SJCRH30 (cell line): Measurements from ENCODE around the gene SNAPC5. TPM values are rescaled to one million over a fixed set of nuclear protein-coding genes. Genes with fewer than 3 reads are reported as not detected.

ENCODE experiments used
- DNase-seq, 2 experiments: peaks; one replicate each; pipeline ENCODE4 v3.0.0-alpha.2; 2015 to 2020
- H3K27ac ChIP-seq: fragments of 250-450 bp; sonication (Bioruptor Pico); 2 replicates; pipeline ENCODE4 v1.5.1; 2020; ENCODE audit warnings: mild to moderate bottlenecking, moderate library complexity
- H3K27me3 ChIP-seq: fragments of 250-450 bp; sonication (Bioruptor Pico); 2 replicates; pipeline ENCODE4 v1.5.1; 2020; ENCODE audit warnings: mild to moderate bottlenecking, moderate library complexity
- H3K36me3 ChIP-seq: fragments of 250-450 bp; sonication (Bioruptor Pico); 2 replicates; pipeline ENCODE4 v1.5.1; 2020; ENCODE audit warnings: mild to moderate bottlenecking, moderate library complexity
- H3K4me1 ChIP-seq: fragments of 250-450 bp; sonication (Bioruptor Pico); 2 replicates; pipeline ENCODE4 v1.5.1; 2020; ENCODE audit warnings: mild to moderate bottlenecking, moderate library complexity
- H3K4me3 ChIP-seq: fragments of 250-450 bp; sonication (Bioruptor Pico); 2 replicates; pipeline ENCODE4 v1.5.1; 2020; ENCODE audit warnings: mild to moderate bottlenecking, moderate library complexity
- H3K9me3 ChIP-seq: fragments of 250-450 bp; sonication (Bioruptor Pico); replicated peaks from 2 replicates; pipeline ENCODE4 v1.5.1; 2020; ENCODE audit warnings: mild to moderate bottlenecking, moderate library complexity
- total RNA-seq: library from RNA; depleted of rRNA; stranded (reverse); fragments of >200 nt; shearing (Covaris generic); gene quantifications from 2 replicates; pipeline ENCODE4 v1.2.3, GENCODE V29; 2014; rRNA removed

The SNAPC5 gene
- total RNA-seq, 1 experiment from 2014 or later = 17.1 TPM

DNA sequence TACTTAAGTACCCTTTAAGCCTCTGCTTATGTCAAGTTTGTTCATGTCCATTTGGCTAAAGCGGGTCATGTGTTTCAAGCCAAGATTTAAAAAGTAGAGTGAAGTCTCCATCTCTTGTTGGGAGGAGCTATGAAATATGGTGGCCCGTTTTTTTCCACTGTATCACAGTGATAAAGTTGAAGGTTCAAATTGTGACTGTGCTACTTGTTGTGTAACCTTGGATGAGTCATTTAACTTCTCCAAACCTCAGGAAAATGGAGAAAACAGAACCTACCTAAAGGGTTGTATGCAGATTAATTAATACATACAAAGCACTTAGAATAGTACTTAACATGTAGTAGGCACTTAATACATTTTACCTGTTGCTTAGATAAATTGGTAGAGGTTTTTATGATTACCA lies 43.4 kb downstream of the SNAPC5 start:
- Histone ChIP-seq H3K27ac (no peak overlapping the region), H3K4me3 (no peak overlapping the region), H3K36me3 (peaks cover 8% of the 10 kb centered on the region), H3K4me1 (0 out of 2 replicates have a peak, but pooled peaks cover 3% of the 10 kb centered on the region), H3K9me3 (no peaks in the 10 kb centered on the region; the same call in 1 of the 2 replicates), H3K27me3 (no peaks in the 10 kb centered on the region)
- DNase-seq = no peak

DNA sequence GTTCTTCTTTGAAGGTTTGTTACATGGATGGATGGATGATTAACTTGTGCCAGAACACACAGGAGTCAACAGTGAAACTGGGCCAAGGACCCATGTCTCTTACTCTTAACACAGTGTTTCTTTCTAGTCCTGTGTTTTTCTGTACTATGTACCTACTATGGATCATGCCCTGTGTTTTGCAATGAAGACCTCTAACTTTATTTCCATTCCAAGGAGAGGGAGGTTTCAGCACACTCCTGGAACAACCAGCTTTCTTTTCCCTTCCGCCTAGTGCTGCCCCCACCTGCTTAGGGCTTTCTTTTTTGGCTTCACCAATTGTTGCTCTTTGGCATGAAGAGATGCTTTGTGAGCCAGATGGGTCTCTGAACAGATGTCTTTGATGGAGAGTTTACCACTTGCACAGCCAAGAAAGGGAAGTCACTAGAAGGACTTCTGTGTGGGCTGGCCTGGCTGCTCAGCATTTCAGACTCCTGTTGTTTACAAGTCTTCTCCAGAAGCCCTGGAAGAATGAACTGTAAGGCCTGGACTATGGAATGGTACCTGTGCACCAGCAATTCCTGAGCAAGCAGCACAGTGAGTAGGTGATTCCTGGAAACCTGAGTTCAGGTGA lies 44.5 kb downstream of the SNAPC5 start:
- H3K27ac ChIP-seq = no peak overlapping the region
- no peaks in the 10 kb centered on the region; the same call in 1 of the 2 replicates for H3K9me3 ChIP-seq
- H3K36me3 ChIP-seq = peaks cover 8% of the 10 kb centered on the region
- H3K27me3 ChIP-seq = no peaks in the 10 kb centered on the region
- no peak overlapping the region for H3K4me3 ChIP-seq
- no peak for DNase-seq
- H3K4me1 ChIP-seq = 0 out of 2 replicates have a peak, but pooled peaks cover 3% of the 10 kb centered on the region

DNA sequence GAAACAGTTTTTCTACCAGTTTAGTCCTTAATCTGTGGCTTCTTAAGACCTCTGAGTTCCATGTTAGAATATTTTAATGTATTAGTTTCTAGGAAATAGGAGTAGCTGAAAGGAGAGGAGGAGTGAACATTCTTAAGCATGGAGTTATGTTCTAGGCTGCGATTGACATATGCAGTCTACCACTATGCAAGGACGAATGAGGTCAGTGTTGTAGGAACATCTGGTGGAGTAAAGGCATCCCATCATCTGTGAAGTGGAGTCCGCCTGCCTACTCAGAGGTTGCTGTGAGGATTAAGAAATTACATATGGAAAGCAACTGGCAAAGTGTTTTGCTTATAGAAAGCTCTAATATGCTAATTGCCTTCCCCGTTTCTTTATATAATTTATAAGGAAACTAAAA lies 45.1 kb downstream of the SNAPC5 start:
- 0 out of 2 replicates have a peak, but pooled peaks cover 3% of the 10 kb centered on the region for H3K4me1 ChIP-seq
- peaks cover 10% of the 10 kb centered on the region for H3K36me3 ChIP-seq
- no peak overlapping the region for H3K27ac ChIP-seq
- DNase-seq = no peak
- no peaks in the 10 kb centered on the region; the same call in 1 of the 2 replicates for H3K9me3 ChIP-seq
- no peak overlapping the region for H3K4me3 ChIP-seq
- no peaks in the 10 kb centered on the region for H3K27me3 ChIP-seq

Other genes with a start within 250 kb of the SNAPC5 start
- gene MEGF11, start 244.0 kb downstream of the SNAPC5 start, total RNA-seq = 7.3 and 8.7 TPM in 2 replicates
- 123 and 138 TPM in 2 replicates for gene DIS3L, start 204.2 kb downstream of the SNAPC5 start, total RNA-seq
- gene TIPIN, start 141.1 kb downstream of the SNAPC5 start, total RNA-seq = 54.1 and 58.1 TPM in 2 replicates
- 72.2 and 79.8 TPM in 2 replicates for gene MAP2K1, start 110.8 kb downstream of the SNAPC5 start, total RNA-seq
- gene RPL4, start 7.1 kb upstream of the SNAPC5 start, total RNA-seq = 6,637 and 6,933 TPM in 2 replicates
- 53.4 and 61.8 TPM in 2 replicates for gene ZWILCH, start 7.6 kb upstream of the SNAPC5 start, total RNA-seq
- 1.8 and 2.0 TPM in 2 replicates for gene LCTL, start 68.2 kb upstream of the SNAPC5 start, total RNA-seq
- 6.7 and 7.6 TPM in 2 replicates for gene SMAD6, start 204.5 kb upstream of the SNAPC5 start, total RNA-seq